Astrocyte (in vitro differentiated cells and primary cell): ENCODE data around the gene ILDR1. TPM values are rescaled to one million over a fixed set of nuclear protein-coding genes. Genes with fewer than 3 reads are reported as not detected.
"Not testable (repeated sequence)": the region's sequence is repeated elsewhere in the genome, so short reads cannot be mapped to it uniquely, and the experiment has no call there.

Experiments used
- DNase-seq: peaks from one replicate; pipeline ENCODE4 v3.0.0-alpha.2; 2010; ENCODE audit warnings: low read depth
- FAIRE-seq: peaks from 2 replicates; lab custom pipeline; 2011; peaks lifted over from hg19 to GRCh38; lab: Jason Lieb, UNC
- H2AFZ ChIP-seq: 2 replicates; pipeline ENCODE4 v1.6.0; 2012; ENCODE audit warnings: low read depth, low read length, inconsistent platforms
- H3K27ac ChIP-seq: 2 replicates; pipeline ENCODE4 v1.5.1; 2011; ENCODE audit warnings: low read depth, low read length, inconsistent platforms
- H3K27me3 ChIP-seq: 2 replicates; pipeline ENCODE4 v1.6.0; 2011; ENCODE audit warnings: low read length, inconsistent platforms; ENCODE audit not compliant: insufficient read depth
- H3K36me3 ChIP-seq: 2 replicates; pipeline ENCODE4 v1.5.1; 2011; ENCODE audit warnings: low read length, inconsistent platforms; ENCODE audit not compliant: insufficient read depth
- H3K4me1 ChIP-seq: 2 replicates; pipeline ENCODE4 v1.5.1; 2011; ENCODE audit warnings: low read length, inconsistent platforms; ENCODE audit not compliant: insufficient read depth
- H3K4me2 ChIP-seq: 2 replicates; pipeline ENCODE4 v1.6.0; 2012; ENCODE audit warnings: low read length, inconsistent platforms
- H3K4me3 ChIP-seq: 2 replicates; pipeline ENCODE4 v1.5.1; 2011; ENCODE audit warnings: low read depth, mild to moderate bottlenecking, low read length, inconsistent platforms; ENCODE audit not compliant: insufficient read depth
- H3K79me2 ChIP-seq: 2 replicates; pipeline ENCODE4 v1.6.0; 2012; ENCODE audit warnings: mild to moderate bottlenecking, low read length, inconsistent platforms; ENCODE audit not compliant: insufficient read depth
- H3K9ac ChIP-seq: 2 replicates; pipeline ENCODE4 v1.6.0; 2012; ENCODE audit warnings: mild to moderate bottlenecking, low read length, inconsistent platforms
- H3K9me3 ChIP-seq: 2 replicates; pipeline ENCODE4 v1.5.1; 2012; ENCODE audit warnings: low read depth, mild to moderate bottlenecking, low read length, inconsistent platforms; ENCODE audit not compliant: insufficient read depth
- H4K20me1 ChIP-seq: 2 replicates; pipeline ENCODE4 v1.6.0; 2012; ENCODE audit warnings: low read length, inconsistent platforms; ENCODE audit not compliant: insufficient read depth
- H3K27ac Mint-ChIP-seq: one replicate; pipeline ENCODE4 v1.8.0; 2021; ENCODE audit warnings: mild to moderate bottlenecking, mixed read lengths; ENCODE audit not compliant: unreplicated experiment
- H3K27me3 Mint-ChIP-seq: one replicate; pipeline ENCODE4 v1.8.0; 2021; ENCODE audit warnings: low read depth, mixed read lengths; ENCODE audit not compliant: unreplicated experiment
- H3K36me3 Mint-ChIP-seq: one replicate; pipeline ENCODE4 v1.8.0; 2021; ENCODE audit warnings: low read depth, mixed read lengths; ENCODE audit not compliant: unreplicated experiment
- H3K4me1 Mint-ChIP-seq: one replicate; pipeline ENCODE4 v1.8.0; 2021; ENCODE audit warnings: low read depth, mixed read lengths; ENCODE audit not compliant: unreplicated experiment
- H3K4me3 Mint-ChIP-seq: one replicate; pipeline ENCODE4 v1.8.0; 2021; ENCODE audit warnings: mild to moderate bottlenecking, moderate library complexity, mixed read lengths; ENCODE audit not compliant: unreplicated experiment
- H3K9me3 Mint-ChIP-seq: one replicate; pipeline ENCODE4 v1.8.0; 2021; ENCODE audit warnings: mild to moderate bottlenecking, mixed read lengths; ENCODE audit not compliant: unreplicated experiment
- CTCF ChIP-seq: IDR thresholded peaks from 2 replicates; pipeline ENCODE4 v1.5.1; 2011; ENCODE audit warnings: low read depth, mild to moderate bottlenecking, inconsistent platforms, low read length, moderate library complexity; ENCODE audit not compliant: insufficient read depth
- EZH2 ChIP-seq: IDR thresholded peaks from 2 replicates; pipeline ENCODE4 v1.6.1; 2012; ENCODE audit warnings: mild to moderate bottlenecking, low read length, inconsistent platforms; ENCODE audit not compliant: insufficient read depth
- total RNA-seq: library from RNA; stranded (reverse); gene quantifications from 2 replicates; pipeline ENCODE4 v1.2.1, GENCODE V29; 2021

Gene ILDR1
- total RNA-seq, 1 donor from 2014 or later = not detected

GRCh38 chr3:122047296-122047695 is 25.2 kb upstream of the ILDR1 start:
- H3K36me3 ChIP-seq, DNase-seq, H3K27me3 Mint-ChIP-seq, H3K79me2 ChIP-seq, H3K27me3 ChIP-seq, H3K9ac ChIP-seq, H3K36me3 Mint-ChIP-seq, FAIRE-seq, H2AFZ ChIP-seq, H3K4me3 Mint-ChIP-seq, H3K9me3 Mint-ChIP-seq, H3K4me2 ChIP-seq, H3K9me3 ChIP-seq, H3K4me1 Mint-ChIP-seq, H4K20me1 ChIP-seq, H3K27ac ChIP-seq, H3K4me3 ChIP-seq, H3K4me1 ChIP-seq, H3K27ac Mint-ChIP-seq: not testable (repeated sequence)

- FAIRE-seq (no peak), DNase-seq (no peak)
- Histone ChIP-seq H3K9me3 (no peaks in the 10 kb centered on the region), H3K27me3 (no peaks in the 10 kb centered on the region), H3K36me3 (no peaks in the 10 kb centered on the region), H3K79me2 (no peaks in the 10 kb centered on the region), H3K4me3 (no peak overlapping the region), H3K4me1 (no peaks in the 10 kb centered on the region), H3K4me2 (no peak overlapping the region), H2AFZ (no peak overlapping the region), H3K9ac (no peak overlapping the region), H4K20me1 (no peaks in the 10 kb centered on the region), H3K27ac (no peak overlapping the region)
- Mint-ChIP-seq H3K9me3 (peaks cover 18% of the 10 kb centered on the region), H3K4me1 (peaks cover 4% of the 10 kb centered on the region), H3K4me3 (no peak overlapping the region), H3K27me3 (no peaks in the 10 kb centered on the region), H3K36me3 (no peaks in the 10 kb centered on the region), H3K27ac (no peak overlapping the region)
- no peak for TF ChIP-seq CTCF
- TF ChIP-seq EZH2 = no peak
Measured at GRCh38 chr3:122033023-122033422, 11.0 kb upstream of the ILDR1 start.

DNA sequence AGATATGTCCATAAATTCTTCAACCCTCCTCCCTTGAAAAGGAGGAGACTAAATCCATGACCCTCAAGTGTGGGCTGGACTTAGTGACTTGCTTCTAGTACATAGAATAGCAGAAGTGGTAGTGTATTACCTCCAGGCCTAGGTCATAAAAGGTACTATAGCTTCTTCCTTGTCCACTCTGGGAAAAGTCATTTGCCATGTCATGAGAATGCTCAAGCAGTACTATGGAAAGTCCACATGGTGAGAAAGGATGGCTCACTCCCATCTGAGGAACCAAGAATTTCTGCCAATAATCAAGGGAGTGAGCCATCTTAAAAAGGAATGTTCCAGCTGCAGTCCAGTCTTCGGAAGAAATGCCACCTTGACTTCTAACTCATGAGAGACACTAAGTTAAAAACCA is 10.5 kb upstream of the ILDR1 start:
- H2AFZ ChIP-seq = no peak overlapping the region
- H3K9me3 ChIP-seq = no peaks in the 10 kb centered on the region
- no peak overlapping the region for H3K27ac ChIP-seq
- FAIRE-seq = no peak
- H3K4me2 ChIP-seq = no peak overlapping the region
- H3K4me3 ChIP-seq = no peak overlapping the region
- DNase-seq = no peak
- H4K20me1 ChIP-seq = no peaks in the 10 kb centered on the region
- no peak overlapping the region for H3K9ac ChIP-seq
- H3K36me3 Mint-ChIP-seq = no peaks in the 10 kb centered on the region
- no peak overlapping the region for H3K4me3 Mint-ChIP-seq
- no peaks in the 10 kb centered on the region for H3K79me2 ChIP-seq
- no peaks in the 10 kb centered on the region for H3K36me3 ChIP-seq
- H3K4me1 ChIP-seq = no peaks in the 10 kb centered on the region
- TF ChIP-seq CTCF (no peak), EZH2 (no peak)
- no peak overlapping the region for H3K27ac Mint-ChIP-seq
- H3K4me1 Mint-ChIP-seq = peaks cover 4% of the 10 kb centered on the region
- H3K9me3 Mint-ChIP-seq = peaks cover 13% of the 10 kb centered on the region
- no peaks in the 10 kb centered on the region for H3K27me3 ChIP-seq
- H3K27me3 Mint-ChIP-seq = no peaks in the 10 kb centered on the region
